Memory B cell (primary cell): ENCODE measurements around the gene ADRA2B.
A peak's percentile ranks its signal among the peaks of the same experiment; 100 is the strongest.

Experiments used
- ATAC-seq: fragments of 150-1000 bp; cut with Tn5 transposase; 2 replicates; pipeline ENCODE4 v1.10.0; 2021; ENCODE audit warnings: low read depth, mild to moderate bottlenecking, moderate library complexity
- DNase-seq, 2 donors: peaks; one replicate each; pipeline ENCODE4 v3.0.0; 2022; ENCODE audit warnings: low spot score in 2 of 2
- H3K27ac Mint-ChIP-seq: one replicate; pipeline ENCODE4 v1.8.0; 2022; ENCODE audit warnings: mild to moderate bottlenecking, moderate library complexity, mixed read lengths
- H3K27me3 Mint-ChIP-seq: one replicate; pipeline ENCODE4 v1.8.0; 2022; ENCODE audit warnings: mixed read lengths
- H3K36me3 Mint-ChIP-seq: one replicate; pipeline ENCODE4 v1.8.0; 2022; ENCODE audit warnings: mild to moderate bottlenecking, mixed read lengths
- H3K4me1 Mint-ChIP-seq: one replicate; pipeline ENCODE4 v1.8.0; 2022; ENCODE audit warnings: mixed read lengths
- H3K4me3 Mint-ChIP-seq: one replicate; pipeline ENCODE4 v1.8.0; 2022; ENCODE audit warnings: mild to moderate bottlenecking, moderate library complexity, mixed read lengths
- H3K9me3 Mint-ChIP-seq: one replicate; pipeline ENCODE4 v1.8.0; 2022; ENCODE audit warnings: mixed read lengths

Gene ADRA2B

GRCh38 chr2:96121414-96121813 is 5.0 kb upstream of the ADRA2B start:
- no peak for ATAC-seq
- DNase-seq: no peak
- Mint-ChIP-seq H3K27ac (no peak overlapping the region), H3K4me1 (peaks cover 17% of the 10 kb centered on the region), H3K27me3 (peaks cover 32% of the 10 kb centered on the region), H3K4me3 (no peak overlapping the region), H3K9me3 (no peaks in the 10 kb centered on the region), H3K36me3 (peaks cover 11% of the 10 kb centered on the region)

GRCh38 chr2:96120991-96121390 is 4.6 kb upstream of the ADRA2B start:
- Mint-ChIP-seq H3K27ac (no peak overlapping the region), H3K4me3 (no peak overlapping the region), H3K27me3 (peaks cover 33% of the 10 kb centered on the region), H3K36me3 (peaks cover 8% of the 10 kb centered on the region), H3K9me3 (no peaks in the 10 kb centered on the region), H3K4me1 (peaks cover 17% of the 10 kb centered on the region)
- DNase-seq (no peak), ATAC-seq (no peak)

DNA sequence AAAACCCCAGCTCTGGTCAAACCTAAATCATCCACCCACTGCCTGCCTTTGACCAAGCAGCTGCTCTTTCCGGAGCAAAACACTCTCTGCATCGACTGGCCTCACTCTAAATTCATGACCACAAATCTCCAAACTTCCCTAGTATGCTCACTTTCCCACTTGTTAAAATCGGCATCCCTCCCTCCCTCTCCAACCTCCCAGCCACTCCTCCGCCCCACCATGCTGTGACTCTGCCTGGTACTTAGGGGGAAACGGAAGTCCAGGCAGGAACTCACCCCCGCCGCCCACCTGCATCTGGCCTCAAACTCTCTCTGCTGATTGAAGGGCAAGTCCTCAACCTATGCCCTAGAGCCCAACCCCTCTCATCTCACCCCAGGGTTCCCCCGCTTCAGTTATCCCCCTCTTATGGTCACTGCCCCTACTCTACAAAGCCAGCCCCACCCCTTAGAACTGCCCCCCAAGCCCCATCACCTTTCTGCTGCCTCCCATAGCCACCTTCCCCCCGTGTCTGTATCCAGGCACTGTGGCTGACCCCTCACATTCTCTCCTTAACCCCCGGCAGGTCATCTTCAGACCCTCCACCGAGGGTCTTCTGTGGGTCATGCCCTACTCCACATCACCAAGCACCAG is 3.8 kb upstream of the ADRA2B start:
- DNase-seq (no peak), ATAC-seq (no peak)
- no peaks in the 10 kb centered on the region for H3K9me3 Mint-ChIP-seq
- H3K36me3 Mint-ChIP-seq: peaks cover 6% of the 10 kb centered on the region
- no peak overlapping the region for H3K4me3 Mint-ChIP-seq
- peaks cover 20% of the 10 kb centered on the region for H3K4me1 Mint-ChIP-seq
- H3K27me3 Mint-ChIP-seq: peaks cover 36% of the 10 kb centered on the region
- no peak overlapping the region for H3K27ac Mint-ChIP-seq

DNA sequence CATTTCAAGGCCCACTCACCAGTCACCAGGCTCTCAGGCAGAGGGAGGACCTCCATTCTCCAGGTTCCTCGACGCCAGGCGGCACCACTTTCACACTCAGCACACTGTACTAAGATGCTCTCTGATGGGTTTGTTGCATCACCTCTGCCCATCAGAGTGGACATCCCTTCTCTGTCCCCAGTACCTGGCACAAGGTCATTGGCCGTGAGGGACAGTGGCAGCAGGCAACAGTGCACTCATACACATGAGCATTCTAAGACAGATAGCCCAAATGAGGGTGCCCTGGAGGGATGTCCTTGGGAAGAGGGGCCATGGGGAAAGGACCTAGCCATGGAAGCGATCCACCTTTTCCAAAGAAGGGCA is 3.0 kb upstream of the ADRA2B start:
- Mint-ChIP-seq H3K4me3 (no peak overlapping the region), H3K9me3 (no peaks in the 10 kb centered on the region), H3K27me3 (peaks cover 30% of the 10 kb centered on the region), H3K4me1 (peaks cover 20% of the 10 kb centered on the region), H3K36me3 (no peaks in the 10 kb centered on the region), H3K27ac (no peak overlapping the region)
- ATAC-seq (no peak), DNase-seq (no peak)

GRCh38 chr2:96118698-96119388 is 2.5 kb upstream of the ADRA2B start:
- Mint-ChIP-seq H3K36me3 (no peaks in the 10 kb centered on the region), H3K27me3 (peaks cover 30% of the 10 kb centered on the region), H3K9me3 (no peaks in the 10 kb centered on the region), H3K4me3 (peak overlapping the region; percentile 17), H3K4me1 (peaks cover 20% of the 10 kb centered on the region), H3K27ac (no peak overlapping the region)
- DNase-seq (no peak), ATAC-seq (no peak)

DNA sequence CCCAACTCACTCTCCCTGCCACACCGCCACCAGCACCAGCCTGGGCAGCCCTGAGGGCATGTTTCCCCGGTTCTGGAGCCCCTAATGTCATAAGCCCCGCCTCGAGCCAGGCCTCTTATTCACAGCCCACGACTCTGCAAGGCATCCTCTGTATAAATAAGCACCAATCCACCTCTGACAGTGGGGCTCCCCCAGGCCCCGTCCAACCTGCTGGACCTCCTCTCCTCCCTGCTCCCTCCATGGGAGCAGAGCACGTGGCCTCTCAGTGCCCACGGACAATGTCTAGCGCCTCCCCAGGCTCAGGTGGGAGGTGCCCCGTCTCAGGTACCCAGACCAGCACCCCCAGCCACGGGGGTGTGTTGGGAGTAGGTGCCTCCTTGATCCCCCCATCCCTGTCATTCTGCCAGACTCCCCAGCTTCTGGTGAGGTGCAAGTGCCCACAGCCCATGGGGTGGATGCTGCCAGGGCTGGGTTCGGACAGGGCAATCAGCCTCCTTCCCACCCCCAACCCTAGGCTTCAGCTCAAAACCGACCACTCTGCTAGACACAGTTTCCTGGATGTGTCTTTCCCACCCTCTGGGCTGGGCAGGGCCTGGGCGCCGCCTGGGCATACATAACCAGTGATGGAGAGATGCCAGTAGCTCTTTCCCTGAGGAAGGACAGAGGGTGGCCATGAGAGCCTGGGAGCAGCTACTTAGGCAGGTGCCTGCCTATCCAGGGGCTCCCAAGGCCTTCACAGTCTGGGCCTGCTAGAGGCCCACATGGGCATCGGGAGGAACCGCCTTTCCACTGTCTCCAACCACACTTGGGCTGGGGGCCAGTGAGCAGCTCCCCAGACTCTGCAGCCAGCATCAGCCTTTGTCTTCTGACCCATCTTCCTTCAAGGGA is 1.6 kb upstream of the ADRA2B start:
- Mint-ChIP-seq H3K36me3 (no peaks in the 10 kb centered on the region), H3K27ac (peak overlapping the region; percentile 72), H3K9me3 (no peaks in the 10 kb centered on the region), H3K4me1 (peaks cover 20% of the 10 kb centered on the region), H3K27me3 (peaks cover 30% of the 10 kb centered on the region), H3K4me3 (peak overlapping the region; percentile 79)
- ATAC-seq (no peak), DNase-seq (no peak)

GRCh38 chr2:96116879-96117533 is 635 bp upstream of the ADRA2B start:
- Mint-ChIP-seq H3K36me3 (no peaks in the 10 kb centered on the region), H3K4me1 (peaks cover 20% of the 10 kb centered on the region), H3K27ac (no peak overlapping the region), H3K4me3 (peak overlapping the region; percentile 69), H3K27me3 (peaks cover 26% of the 10 kb centered on the region), H3K9me3 (no peaks in the 10 kb centered on the region)
- ATAC-seq (peak; percentile 80), DNase-seq (peak; percentile 75 to 85)

DNA sequence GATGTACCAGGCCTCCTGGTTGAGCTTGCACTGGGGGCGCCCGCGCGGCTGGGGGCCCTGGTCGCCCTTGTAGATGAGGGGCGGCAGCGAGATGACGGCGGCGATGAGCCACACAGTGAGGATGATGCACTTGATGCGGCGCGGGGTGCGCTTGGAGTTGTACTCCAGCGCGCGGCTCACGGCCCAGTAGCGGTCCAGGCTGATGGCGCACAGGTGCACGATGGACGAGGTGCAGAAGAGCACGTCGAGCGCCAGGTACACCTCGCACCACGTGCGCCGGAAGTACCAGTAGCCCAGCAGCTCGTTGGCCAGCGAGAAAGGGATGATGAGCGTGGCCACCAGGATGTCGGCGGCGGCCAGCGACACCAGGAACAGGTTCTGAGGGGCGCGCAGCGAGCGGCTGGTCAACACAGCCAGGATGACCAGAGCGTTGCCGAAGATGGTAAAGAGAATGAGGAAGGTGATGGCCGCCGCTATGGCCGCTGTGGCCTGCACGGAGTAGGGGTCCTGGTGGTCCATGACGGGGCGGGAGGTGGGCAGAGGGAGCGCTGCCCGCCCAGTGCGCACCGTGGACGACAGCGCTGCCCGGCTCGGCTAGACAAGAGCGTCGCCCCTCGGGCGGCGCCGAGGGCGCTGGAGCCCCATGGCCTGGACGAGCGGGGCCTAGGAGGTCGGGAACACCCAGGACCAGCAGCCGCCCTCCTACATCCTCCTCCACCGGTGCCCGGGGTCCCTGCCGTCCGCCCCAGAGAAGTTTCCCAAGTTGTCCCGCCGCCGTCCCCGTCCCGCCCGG is 544 bp downstream of the ADRA2B start:
- Mint-ChIP-seq H3K4me3 (peak overlapping the region; percentile 92), H3K27me3 (peaks cover 19% of the 10 kb centered on the region), H3K4me1 (peaks cover 17% of the 10 kb centered on the region), H3K36me3 (no peaks in the 10 kb centered on the region), H3K27ac (no peak overlapping the region), H3K9me3 (no peaks in the 10 kb centered on the region)
- DNase-seq: no peak
- ATAC-seq: no peak

DNA sequence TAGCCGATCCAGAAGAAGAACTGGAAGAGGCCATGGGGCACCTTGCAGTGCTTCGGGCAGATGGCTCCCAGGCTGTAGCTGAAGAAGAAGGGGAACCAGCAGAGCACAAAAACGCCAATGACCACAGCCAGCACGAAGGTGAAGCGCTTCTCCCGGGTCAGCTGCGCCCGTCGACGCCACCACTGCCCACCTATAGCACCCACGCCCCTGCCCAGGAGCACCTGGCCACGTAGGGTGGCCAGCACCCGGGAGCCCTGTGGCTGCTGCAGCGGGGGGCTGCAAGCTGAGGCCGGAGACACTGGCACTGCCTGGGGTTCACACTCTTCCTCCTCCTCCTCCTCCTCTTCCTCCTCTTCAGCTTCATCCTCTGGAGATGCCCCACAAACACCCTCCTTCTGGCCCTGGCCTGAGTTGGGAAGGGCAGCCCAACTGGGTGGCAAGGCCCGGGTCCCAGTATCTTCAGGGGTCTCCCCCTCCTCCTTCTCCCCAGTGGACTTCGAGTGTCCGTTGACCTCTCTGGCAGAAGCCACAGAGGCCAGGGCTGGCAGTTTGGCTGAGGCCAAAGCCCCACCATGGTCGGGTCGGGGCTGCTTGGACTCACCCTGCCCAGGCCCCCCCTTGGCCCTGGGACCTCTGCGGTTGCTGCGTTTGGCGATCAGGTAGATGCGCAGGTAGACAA is 1.3 kb downstream of the ADRA2B start:
- no peak for ATAC-seq
- no peaks in the 10 kb centered on the region for H3K9me3 Mint-ChIP-seq
- H3K27ac Mint-ChIP-seq: no peak overlapping the region
- H3K4me3 Mint-ChIP-seq: peak overlapping the region; percentile 92
- no peaks in the 10 kb centered on the region for H3K36me3 Mint-ChIP-seq
- no peak for DNase-seq
- H3K4me1 Mint-ChIP-seq: peaks cover 11% of the 10 kb centered on the region
- H3K27me3 Mint-ChIP-seq: peaks cover 13% of the 10 kb centered on the region

GRCh38 chr2:96114546-96114902 is 1.8 kb downstream of the ADRA2B start:
- Mint-ChIP-seq H3K36me3 (no peaks in the 10 kb centered on the region), H3K4me3 (no peak overlapping the region), H3K4me1 (peaks cover 9% of the 10 kb centered on the region), H3K27me3 (peaks cover 11% of the 10 kb centered on the region), H3K9me3 (no peaks in the 10 kb centered on the region), H3K27ac (no peak overlapping the region)
- ATAC-seq (no peak), DNase-seq (no peak)

- ATAC-seq (no peak), DNase-seq (no peak)
- Mint-ChIP-seq H3K27me3 (peaks cover 9% of the 10 kb centered on the region), H3K4me1 (peaks cover 9% of the 10 kb centered on the region), H3K4me3 (no peak overlapping the region), H3K9me3 (no peaks in the 10 kb centered on the region), H3K27ac (no peak overlapping the region), H3K36me3 (no peaks in the 10 kb centered on the region)
Measured at GRCh38 chr2:96113951-96114350, 2.4 kb downstream of the ADRA2B start.

DNA sequence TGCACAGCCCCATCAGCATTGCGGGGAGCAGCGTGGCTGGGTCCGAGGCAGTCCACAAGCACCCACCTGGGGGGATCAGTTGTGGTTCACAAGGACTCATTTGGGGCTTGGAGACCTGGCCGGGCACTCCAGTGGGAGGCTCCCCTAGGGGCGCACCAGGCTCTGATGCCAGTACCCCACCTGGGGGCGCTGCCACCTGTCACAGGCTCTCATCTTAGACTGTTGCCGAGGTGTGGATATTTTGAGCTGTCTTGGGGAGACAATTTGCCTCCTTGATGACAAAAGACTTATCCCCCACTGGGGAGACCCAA is 3.0 kb downstream of the ADRA2B start:
- peaks cover 11% of the 10 kb centered on the region for H3K27me3 Mint-ChIP-seq
- no peak overlapping the region for H3K4me3 Mint-ChIP-seq
- no peak overlapping the region for H3K27ac Mint-ChIP-seq
- no peak for ATAC-seq
- H3K36me3 Mint-ChIP-seq: no peaks in the 10 kb centered on the region
- peaks cover 9% of the 10 kb centered on the region for H3K4me1 Mint-ChIP-seq
- no peaks in the 10 kb centered on the region for H3K9me3 Mint-ChIP-seq
- DNase-seq: no peak
